ENCODE measurements around the gene SOX5. TPM values are rescaled to one million over a fixed set of nuclear protein-coding genes. Genes with fewer than 3 reads are reported as not detected.

The SOX5 gene
- polyA plus RNA-seq, 1 experiment: 6.7 TPM

DNA sequence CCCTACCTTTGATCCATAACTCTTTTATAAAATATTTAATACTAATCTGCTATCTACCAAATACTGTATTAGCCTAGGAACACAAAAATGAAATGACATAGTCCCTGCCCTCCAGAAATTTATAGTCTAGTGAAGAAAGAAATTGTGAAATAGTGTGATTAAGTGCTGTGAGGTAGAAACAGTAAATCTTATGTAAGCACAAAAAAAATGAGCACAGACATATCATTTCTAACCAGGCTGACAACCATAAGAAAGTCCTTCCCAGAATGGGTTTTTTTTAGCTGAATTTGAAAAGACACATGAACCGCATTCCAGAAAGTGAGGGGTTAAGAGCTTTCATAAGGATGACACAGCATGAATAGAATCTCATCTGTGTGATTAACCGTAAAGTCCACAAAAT is 145.9 kb downstream of the SOX5 start:
- no peak overlapping the region for H3K4me3 ChIP-seq (ENCODE audit: low read depth, low read length)
- DNase-seq (ENCODE audit: low read depth, low spot score): no peak
- H3K9me3 ChIP-seq (ENCODE audit: control insufficient read depth, insufficient read depth, low read length): no peaks in the 10 kb centered on the region
- ChIA-PET CTCF (no interaction called here), POLR2A (no interaction called here)
- H3K27me3 ChIP-seq (ENCODE audit: control insufficient read depth, insufficient read depth, low read length): no peaks in the 10 kb centered on the region
- TF ChIP-seq, protein P1, sequence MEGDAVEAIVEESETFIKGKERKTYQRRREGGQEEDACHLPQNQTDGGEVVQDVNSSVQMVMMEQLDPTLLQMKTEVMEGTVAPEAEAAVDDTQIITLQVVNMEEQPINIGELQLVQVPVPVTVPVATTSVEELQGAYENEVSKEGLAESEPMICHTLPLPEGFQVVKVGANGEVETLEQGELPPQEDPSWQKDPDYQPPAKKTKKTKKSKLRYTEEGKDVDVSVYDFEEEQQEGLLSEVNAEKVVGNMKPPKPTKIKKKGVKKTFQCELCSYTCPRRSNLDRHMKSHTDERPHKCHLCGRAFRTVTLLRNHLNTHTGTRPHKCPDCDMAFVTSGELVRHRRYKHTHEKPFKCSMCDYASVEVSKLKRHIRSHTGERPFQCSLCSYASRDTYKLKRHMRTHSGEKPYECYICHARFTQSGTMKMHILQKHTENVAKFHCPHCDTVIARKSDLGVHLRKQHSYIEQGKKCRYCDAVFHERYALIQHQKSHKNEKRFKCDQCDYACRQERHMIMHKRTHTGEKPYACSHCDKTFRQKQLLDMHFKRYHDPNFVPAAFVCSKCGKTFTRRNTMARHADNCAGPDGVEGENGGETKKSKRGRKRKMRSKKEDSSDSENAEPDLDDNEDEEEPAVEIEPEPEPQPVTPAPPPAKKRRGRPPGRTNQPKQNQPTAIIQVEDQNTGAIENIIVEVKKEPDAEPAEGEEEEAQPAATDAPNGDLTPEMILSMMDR (IDR thresholded peaks at IDR 0.05; ENCODE audit: low read depth, low read length): no peak
- H3K27ac ChIP-seq (ENCODE audit: low read depth, low read length): no peak overlapping the region

DNA sequence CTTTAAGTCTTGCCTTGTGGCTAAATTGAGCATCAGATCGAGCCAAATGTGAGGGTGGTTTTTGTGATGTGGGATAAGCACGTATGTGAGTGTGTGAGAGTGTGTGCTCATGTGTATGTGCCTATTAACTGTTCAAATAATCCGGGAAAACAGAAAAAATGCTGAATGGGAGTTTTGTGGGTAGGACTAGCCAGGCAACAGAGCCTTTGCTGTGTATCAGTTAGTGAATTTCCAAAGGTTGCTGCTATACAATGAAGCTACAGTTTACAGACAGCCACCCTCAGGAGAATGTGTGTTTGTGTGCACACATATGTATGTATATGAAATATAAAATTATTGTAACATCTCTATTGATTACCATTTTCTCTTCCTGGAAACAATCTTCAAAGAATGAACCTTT is 154.0 kb downstream of the SOX5 start:
- Histone ChIP-seq H3K27me3 (ENCODE audit: control insufficient read depth, insufficient read depth, low read length) (no peaks in the 10 kb centered on the region), H3K27ac (ENCODE audit: low read depth, low read length) (no peak overlapping the region), H3K4me3 (ENCODE audit: low read depth, low read length) (no peak overlapping the region), H3K9me3 (ENCODE audit: control insufficient read depth, insufficient read depth, low read length) (no peaks in the 10 kb centered on the region)
- ChIA-PET CTCF (no interaction called here), POLR2A (no interaction called here)
- TF ChIP-seq, protein P1 (IDR thresholded peaks at IDR 0.05; ENCODE audit: low read depth, low read length): no peak
- DNase-seq (ENCODE audit: low read depth, low spot score): no peak

GRCh38 chr12:23781118-23781517 is 168.4 kb downstream of the SOX5 start:
- TF ChIP-seq, protein P1 (IDR thresholded peaks at IDR 0.05; ENCODE audit: low read depth, low read length): no peak
- no peak for DNase-seq (ENCODE audit: low read depth, low spot score)
- Histone ChIP-seq H3K4me3 (ENCODE audit: low read depth, low read length) (no peak overlapping the region), H3K27ac (ENCODE audit: low read depth, low read length) (no peak overlapping the region), H3K27me3 (ENCODE audit: control insufficient read depth, insufficient read depth, low read length) (no peaks in the 10 kb centered on the region), H3K9me3 (ENCODE audit: control insufficient read depth, insufficient read depth, low read length) (no peaks in the 10 kb centered on the region)
- CTCF ChIA-PET: interaction anchor here (0.7 kb wide), 1 partner anchor 106 kb away, joined by 3 read pairs; no protein-coding TSS in a partner anchor
- POLR2A ChIA-PET: no interaction called here

DNA sequence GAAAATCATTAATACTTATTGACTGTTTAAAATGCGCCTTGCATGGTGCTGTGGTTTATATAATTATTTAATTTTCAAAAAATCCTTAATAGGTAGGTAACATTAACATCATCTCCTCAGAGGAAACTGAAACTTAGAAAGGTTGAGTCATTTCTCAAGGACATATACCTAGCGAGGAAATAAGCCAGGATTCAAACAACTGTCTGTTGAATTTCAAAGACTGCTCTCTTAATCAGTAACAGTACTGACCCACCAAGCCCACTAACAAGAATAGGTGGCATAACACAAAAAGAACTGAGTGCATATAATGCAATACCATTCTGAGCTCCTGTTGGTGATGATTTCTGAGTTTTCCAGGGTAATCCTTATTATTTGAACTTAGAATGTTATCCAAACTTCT is 174.3 kb downstream of the SOX5 start:
- Histone ChIP-seq H3K4me3 (ENCODE audit: low read depth, low read length) (no peak overlapping the region), H3K9me3 (ENCODE audit: control insufficient read depth, insufficient read depth, low read length) (no peaks in the 10 kb centered on the region), H3K27ac (ENCODE audit: low read depth, low read length) (no peak overlapping the region), H3K27me3 (ENCODE audit: control insufficient read depth, insufficient read depth, low read length) (no peaks in the 10 kb centered on the region)
- TF ChIP-seq, protein P1 (IDR thresholded peaks at IDR 0.05; ENCODE audit: low read depth, low read length): no peak
- ChIA-PET POLR2A (no interaction called here), CTCF (no interaction called here)
- no peak for DNase-seq (ENCODE audit: low read depth, low spot score)

DNA sequence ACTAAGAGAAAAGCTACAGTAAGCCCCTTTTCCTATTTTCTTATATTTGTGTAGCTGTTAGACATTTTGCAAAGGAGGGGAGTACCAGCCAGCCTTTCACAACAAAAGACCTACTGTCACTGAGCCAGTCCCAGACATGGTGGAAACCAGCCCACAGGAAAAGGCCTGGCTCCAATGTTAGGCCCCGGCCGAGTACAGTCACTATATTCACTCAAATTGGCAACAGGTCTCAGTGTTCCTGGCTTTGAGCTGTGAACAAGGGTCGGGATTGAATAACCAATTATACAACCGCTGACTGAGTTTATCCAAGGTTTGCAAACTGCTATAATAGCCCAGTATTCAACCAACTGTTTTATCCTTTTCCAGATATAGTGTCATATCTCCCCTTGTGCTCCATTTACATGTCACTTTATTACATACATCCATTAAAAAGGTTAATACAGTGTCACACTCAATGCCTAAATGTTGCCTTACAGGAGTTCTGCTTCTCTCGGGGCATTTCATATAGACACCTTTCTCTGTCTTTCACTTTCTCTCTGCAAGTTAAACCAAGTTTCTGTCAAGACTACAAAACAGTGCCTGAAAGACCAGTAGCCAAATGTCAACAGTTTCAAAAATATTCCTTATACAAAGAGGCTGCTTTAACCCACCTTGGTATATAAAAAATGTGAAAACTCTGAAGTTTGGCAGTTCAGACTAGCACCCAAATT is 178.1 kb downstream of the SOX5 start:
- TF ChIP-seq, protein P1 (IDR thresholded peaks at IDR 0.05; ENCODE audit: low read depth, low read length): no peak
- Histone ChIP-seq H3K27me3 (ENCODE audit: control insufficient read depth, insufficient read depth, low read length) (no peaks in the 10 kb centered on the region), H3K9me3 (ENCODE audit: control insufficient read depth, insufficient read depth, low read length) (no peaks in the 10 kb centered on the region), H3K27ac (ENCODE audit: low read depth, low read length) (no peak overlapping the region), H3K4me3 (ENCODE audit: low read depth, low read length) (no peak overlapping the region)
- POLR2A ChIA-PET: no interaction called here
- DNase-seq (ENCODE audit: low read depth, low spot score): no peak
- CTCF ChIA-PET: no interaction called here

Data from AG04450 (cell line).